HEK293 (cell line): ENCODE measurements around the gene DOK3.

ENCODE experiments used
- ATF2 ChIP-seq: fragments of 450-650 bp; formaldehyde crosslinking; IDR thresholded peaks from 2 replicates; pipeline ENCODE4 v1.5.1; 2016; ENCODE audit warnings: missing biosample characterization, missing genetic modification characterization, low read depth
- CTCF ChIP-seq: fragments of 450-650 bp; formaldehyde crosslinking; IDR thresholded peaks from 2 replicates; pipeline ENCODE4 v1.5.1; 2016; ENCODE audit warnings: missing biosample characterization, missing genetic modification characterization
- GFI1B ChIP-seq: fragments of 450-650 bp; formaldehyde crosslinking; IDR thresholded peaks from 2 replicates; pipeline ENCODE4 v1.5.1; 2016; ENCODE audit warnings: missing biosample characterization, missing genetic modification characterization
- KLF10 ChIP-seq: fragments of 450-650 bp; IDR thresholded peaks from 2 replicates; pipeline ENCODE4 v1.5.1; 2018; ENCODE audit warnings: missing biosample characterization, mild to moderate bottlenecking, missing genetic modification characterization
- KLF8 ChIP-seq: fragments of 450-650 bp; formaldehyde crosslinking; IDR thresholded peaks from 2 replicates; pipeline ENCODE4 v1.5.1; 2016; ENCODE audit warnings: missing biosample characterization, missing genetic modification characterization
- MYNN ChIP-seq: fragments of 450-650 bp; formaldehyde crosslinking; IDR thresholded peaks from 2 replicates; pipeline ENCODE4 v1.5.1; 2016; ENCODE audit warnings: missing biosample characterization, missing genetic modification characterization, borderline replicate concordance
- MZF1 ChIP-seq: fragments of 450-650 bp; formaldehyde crosslinking; IDR thresholded peaks from 2 replicates; pipeline ENCODE4 v1.5.1; 2017; ENCODE audit warnings: missing biosample characterization, missing genetic modification characterization, borderline replicate concordance
- PATZ1 ChIP-seq: fragments of 450-650 bp; formaldehyde crosslinking; IDR thresholded peaks from 2 replicates; pipeline ENCODE4 v1.5.1; 2016; ENCODE audit warnings: missing biosample characterization, missing genetic modification characterization
- PRDM6 ChIP-seq: fragments of 450-650 bp; formaldehyde crosslinking; IDR thresholded peaks from 2 replicates; pipeline ENCODE4 v1.5.1; 2017; ENCODE audit warnings: missing biosample characterization, missing genetic modification characterization
- SCRT2 ChIP-seq: fragments of 450-650 bp; formaldehyde crosslinking; IDR thresholded peaks from 2 replicates; pipeline ENCODE4 v1.5.1; 2016; ENCODE audit warnings: missing biosample characterization, missing genetic modification characterization
- ZBTB1 ChIP-seq: fragments of 450-650 bp; formaldehyde crosslinking; IDR thresholded peaks from 2 replicates; pipeline ENCODE4 v1.5.1; 2016; ENCODE audit warnings: missing biosample characterization, missing genetic modification characterization
- ZBTB6 ChIP-seq: fragments of 450-650 bp; formaldehyde crosslinking; IDR thresholded peaks from 2 replicates; pipeline ENCODE4 v1.5.1; 2017; ENCODE audit warnings: missing biosample characterization, missing genetic modification characterization
- ZFP41 ChIP-seq: fragments of 450-650 bp; formaldehyde crosslinking; IDR thresholded peaks from 2 replicates; pipeline ENCODE4 v1.5.1; 2016; ENCODE audit warnings: missing biosample characterization, missing genetic modification characterization, borderline replicate concordance
- ZIC2 ChIP-seq: fragments of 450-650 bp; formaldehyde crosslinking; IDR thresholded peaks from 2 replicates; pipeline ENCODE4 v1.5.1; 2016; ENCODE audit warnings: missing biosample characterization, missing genetic modification characterization
- ZNF112 ChIP-seq: fragments of 450-650 bp; formaldehyde crosslinking; IDR thresholded peaks from 2 replicates; pipeline ENCODE4 v1.5.0; 2017; ENCODE audit warnings: missing biosample characterization, missing genetic modification characterization
- ZNF132 ChIP-seq: fragments of 450-650 bp; formaldehyde crosslinking; IDR thresholded peaks from 2 replicates; pipeline ENCODE4 v1.5.1; 2017; ENCODE audit warnings: missing biosample characterization, missing genetic modification characterization, borderline replicate concordance
- ZNF133 ChIP-seq: fragments of 450-650 bp; formaldehyde crosslinking; IDR thresholded peaks from 2 replicates; pipeline ENCODE4 v1.5.1; 2016; ENCODE audit warnings: missing biosample characterization, missing genetic modification characterization
- ZNF155 ChIP-seq: fragments of 450-650 bp; formaldehyde crosslinking; IDR thresholded peaks from 2 replicates; pipeline ENCODE4 v1.5.1; 2016; ENCODE audit warnings: missing biosample characterization, missing genetic modification characterization
- ZNF302 ChIP-seq: fragments of 450-650 bp; formaldehyde crosslinking; IDR thresholded peaks from 2 replicates; pipeline ENCODE4 v1.5.1; 2016; ENCODE audit warnings: missing biosample characterization, missing genetic modification characterization, low read depth
- ZNF404 ChIP-seq: fragments of 450-650 bp; formaldehyde crosslinking; IDR thresholded peaks from 2 replicates; pipeline ENCODE4 v1.5.1; 2017; ENCODE audit warnings: missing biosample characterization, missing genetic modification characterization
- ZNF416 ChIP-seq: fragments of 450-650 bp; formaldehyde crosslinking; IDR thresholded peaks from 2 replicates; pipeline ENCODE4 v1.5.1; 2016; ENCODE audit warnings: missing biosample characterization, missing genetic modification characterization
- ZNF544 ChIP-seq: fragments of 450-650 bp; formaldehyde crosslinking; IDR thresholded peaks from 2 replicates; pipeline ENCODE4 v1.5.0; 2017; ENCODE audit warnings: missing biosample characterization, missing genetic modification characterization
- ZNF555 ChIP-seq: fragments of 450-650 bp; formaldehyde crosslinking; conservative IDR thresholded peaks from 2 replicates; pipeline ENCODE4 v1.5.1; 2017; ENCODE audit warnings: missing biosample characterization, mild to moderate bottlenecking, missing genetic modification characterization, inconsistent platforms
- ZNF639 ChIP-seq: fragments of 450-650 bp; formaldehyde crosslinking; IDR thresholded peaks from 2 replicates; pipeline ENCODE4 v1.5.1; 2016; ENCODE audit warnings: missing biosample characterization, missing genetic modification characterization
- ZNF664 ChIP-seq: fragments of 450-650 bp; formaldehyde crosslinking; IDR thresholded peaks from 2 replicates; pipeline ENCODE4 v1.5.1; 2016; ENCODE audit warnings: missing biosample characterization, missing genetic modification characterization
- ZNF677 ChIP-seq: fragments of 450-650 bp; IDR thresholded peaks from 2 replicates; pipeline ENCODE4 v1.5.0; 2018; ENCODE audit warnings: missing biosample characterization, mild to moderate bottlenecking, missing genetic modification characterization, moderate library complexity
- ZNF785 ChIP-seq: fragments of 450-650 bp; formaldehyde crosslinking; IDR thresholded peaks from 2 replicates; pipeline ENCODE4 v1.5.1; 2016; ENCODE audit warnings: missing biosample characterization, missing genetic modification characterization
- ZNF791 ChIP-seq: fragments of 450-650 bp; formaldehyde crosslinking; IDR thresholded peaks from 2 replicates; pipeline ENCODE4 v1.5.1; 2016; ENCODE audit warnings: missing biosample characterization, missing genetic modification characterization
- ZNF843 ChIP-seq: fragments of 450-650 bp; formaldehyde crosslinking; IDR thresholded peaks from 2 replicates; pipeline ENCODE4 v1.5.1; 2016; ENCODE audit warnings: missing biosample characterization, missing genetic modification characterization
- ZSCAN16 ChIP-seq: fragments of 450-650 bp; formaldehyde crosslinking; IDR thresholded peaks from 2 replicates; pipeline ENCODE4 v1.5.1; 2016; ENCODE audit warnings: missing biosample characterization, missing genetic modification characterization
- ZSCAN30 ChIP-seq: fragments of 450-650 bp; IDR thresholded peaks from 2 replicates; pipeline ENCODE4 v1.5.1; 2018; ENCODE audit warnings: missing biosample characterization, mild to moderate bottlenecking, missing genetic modification characterization, moderate library complexity

DOK3 gene

GRCh38 chr5:177516601-177517568, 7.3 kb upstream of the DOK3 start, which contains the start of gene DDX41 (continued):
- no peak for TF ChIP-seq ZNF302 (tag by site-specific recombination)
- TF ChIP-seq ZNF664 (tag by site-specific recombination) = no peak
- no peak for TF ChIP-seq ZNF112 (tag by site-specific recombination)
- TF ChIP-seq SCRT2 (tag by site-specific recombination) = no peak
- TF ChIP-seq ZNF544 = no peak
- no peak for TF ChIP-seq ZNF555 (tag by site-specific recombination)
- TF ChIP-seq ZNF785 = no peak
- peak; percentile 87 for TF ChIP-seq KLF10
- no peak for TF ChIP-seq GFI1B (tag by site-specific recombination)
- TF ChIP-seq ZNF155 (tag by site-specific recombination) = no peak
- no peak for TF ChIP-seq ZBTB6 (tag by site-specific recombination)
- TF ChIP-seq MZF1 (tag by site-specific recombination) = no peak
- TF ChIP-seq ZSCAN30 = no peak
- TF ChIP-seq ZNF791 (tag by site-specific recombination) = no peak
- TF ChIP-seq MYNN (tag by site-specific recombination) = no peak; the same call in 1 of the 2 replicates
- TF ChIP-seq ZNF843 (tag by site-specific recombination) = peak; percentile 61
- peak; percentile 54; the same call in 1 of the 2 replicates for TF ChIP-seq PATZ1 (tag by site-specific recombination)
- peak; percentile 96 for TF ChIP-seq KLF8 (tag by site-specific recombination)
- TF ChIP-seq ZNF639 (tag by site-specific recombination) = peak; percentile 94
- no peak for TF ChIP-seq ZNF416 (tag by site-specific recombination)
- TF ChIP-seq ZNF133 (tag by site-specific recombination) = no peak
- TF ChIP-seq PRDM6 (tag by site-specific recombination) = no peak
- no peak for TF ChIP-seq ZSCAN16 (tag by site-specific recombination)
- TF ChIP-seq ZIC2 = peak; percentile 48
- no peak for TF ChIP-seq ZNF677 (tag by site-specific recombination)
- no peak for TF ChIP-seq ZNF404
- no peak for TF ChIP-seq ATF2 (tag by site-specific recombination)
- no peak for TF ChIP-seq ZBTB1
- peak; percentile 81 for TF ChIP-seq CTCF (tag by site-specific recombination)
- TF ChIP-seq ZFP41 = no peak
- TF ChIP-seq ZNF132 (tag by site-specific recombination) = no peak
